Muscle of leg (tissue), 11 donors: Measurements from ENCODE around the gene WNT7B. TPM values are rescaled to one million over a fixed set of nuclear protein-coding genes. Genes with fewer than 3 reads are reported as not detected.

ENCODE experiments used
- DNase-seq: peaks from one replicate; pipeline ENCODE4 v3.0.0; 2013
- H3K27ac ChIP-seq: one replicate; pipeline ENCODE4 v1.5.1; 2013; ENCODE audit warnings: mild to moderate bottlenecking, low read length, control low read depth
- H3K27me3 ChIP-seq: one replicate; pipeline ENCODE4 v1.6.1; 2013; ENCODE audit warnings: low read length; ENCODE audit not compliant: control insufficient read depth, insufficient read depth
- H3K36me3 ChIP-seq: one replicate; pipeline ENCODE4 v1.6.1; 2013; ENCODE audit warnings: low read length; ENCODE audit not compliant: control insufficient read depth, insufficient read depth
- H3K4me1 ChIP-seq: one replicate; pipeline ENCODE4 v1.6.1; 2013; ENCODE audit warnings: low read length; ENCODE audit not compliant: control insufficient read depth, insufficient read depth
- H3K4me3 ChIP-seq: one replicate; pipeline ENCODE4 v1.5.1; 2013; ENCODE audit warnings: low read length, control low read depth
- H3K9me3 ChIP-seq: replicated peaks from 2 replicates; pipeline ENCODE4 v1.6.1; 2013; ENCODE audit warnings: low read depth, low read length; ENCODE audit not compliant: control insufficient read depth
- WGBS: methylation state at CpG from one replicate; pipeline ENCODE4 v1.1.5; 2013; ENCODE audit warnings: missing lambda C conversion rate; ENCODE audit not compliant: insufficient coverage; 5-methylcytosine and 5-hydroxymethylcytosine counted together
- polyA plus RNA-seq, 8 donors: library from polyadenylated mRNA; unstranded; fragments of 120-200 nt; gene quantifications; one replicate each; pipeline versions ENCODE4 v1.2.1 to v1.2.3, GENCODE V29; 2013; ENCODE audit warnings: inconsistent platforms in 1 of 8, low replicate concordance in 1 of 8; ENCODE audit not compliant: insufficient read length in 8 of 8, insufficient read depth in 1 of 8
- total RNA-seq: library from RNA; stranded (reverse); fragments of 120-200 nt; gene quantifications from one replicate; pipeline ENCODE4 v1.2.4, GENCODE V29; 2013

WNT7B gene
- total and polyA plus RNA-seq, 9 donors = 0.04 to 3.4 (median 0.08) TPM; not detected in 2

DNA sequence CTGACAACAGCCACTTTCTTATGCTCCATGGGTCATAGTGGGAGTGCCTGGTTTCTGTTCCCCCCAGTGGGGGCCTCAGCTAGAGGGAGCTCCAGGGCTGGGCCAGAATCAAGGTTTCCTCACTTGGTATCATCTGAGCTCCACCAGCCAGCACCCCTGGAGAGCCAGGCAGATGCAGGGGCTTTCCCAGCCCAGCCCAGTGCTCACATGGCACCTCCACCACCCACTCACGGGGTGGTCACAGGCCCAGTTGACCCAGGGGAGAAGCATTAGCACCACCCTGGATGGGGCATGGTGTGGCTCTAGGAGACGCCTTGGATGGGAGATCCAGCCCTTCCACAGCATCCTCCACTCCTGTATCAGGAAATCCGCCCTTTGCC is 24.1 kb upstream of the WNT7B start:
- DNase-seq = no peak
- H3K9me3 ChIP-seq = no peaks in the 10 kb centered on the region
- WGBS = 68% methylated on average over 3 of the region's 3 CpGs
- H3K27me3 ChIP-seq = no peaks in the 10 kb centered on the region
- H3K36me3 ChIP-seq = no peaks in the 10 kb centered on the region
- peak overlapping the region; percentile 60 for H3K27ac ChIP-seq
- peaks cover 73% of the 10 kb centered on the region for H3K4me1 ChIP-seq
- no peak overlapping the region for H3K4me3 ChIP-seq

DNA sequence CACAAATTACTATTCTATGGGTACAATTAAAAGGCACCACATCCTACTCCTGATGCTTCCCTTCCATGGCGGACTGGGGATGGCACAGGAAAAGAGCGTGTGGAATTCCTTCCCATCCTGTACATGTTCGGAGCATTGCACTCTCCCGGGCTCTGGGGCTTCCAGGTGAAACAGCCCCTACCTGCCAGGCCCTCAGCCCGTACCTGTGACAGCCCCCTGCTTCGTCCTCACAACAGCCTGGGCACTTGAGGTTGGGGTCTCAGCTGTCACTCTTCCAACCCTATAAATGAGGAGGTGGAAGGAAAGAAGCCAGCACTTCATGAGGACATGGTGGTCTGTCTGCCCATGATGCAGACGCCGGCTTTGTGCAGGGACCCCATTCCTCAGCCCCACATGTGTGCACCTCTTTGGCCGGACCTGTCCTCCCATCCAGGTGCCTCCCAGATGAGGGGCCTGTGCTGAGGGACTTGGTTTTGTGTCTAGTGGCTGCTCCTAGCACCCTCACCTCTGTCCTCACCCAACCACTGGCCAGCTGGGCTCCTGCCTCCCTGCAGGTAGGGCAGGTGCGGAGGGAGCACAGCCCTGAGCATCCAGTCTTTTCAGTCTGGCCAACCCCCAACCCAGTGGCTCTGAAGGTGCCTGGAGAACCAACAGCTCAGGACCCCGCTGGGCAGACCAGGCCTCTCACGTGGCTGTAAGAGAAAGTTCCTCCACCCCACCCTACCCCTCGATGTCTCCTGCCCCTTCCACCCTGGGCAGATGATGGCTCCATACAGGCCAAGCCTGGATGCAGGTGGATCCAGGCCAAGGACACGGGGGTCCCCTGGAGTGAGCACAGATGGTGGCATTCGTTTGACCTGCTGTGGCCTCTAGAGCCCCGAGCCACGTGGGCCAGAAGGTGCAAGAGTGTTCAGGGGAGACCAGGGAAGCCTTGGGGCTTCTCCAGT is 23.4 kb upstream of the WNT7B start:
- Histone ChIP-seq H3K27ac (no peak overlapping the region), H3K4me3 (no peak overlapping the region), H3K27me3 (no peaks in the 10 kb centered on the region), H3K4me1 (peaks cover 76% of the 10 kb centered on the region), H3K9me3 (no peaks in the 10 kb centered on the region), H3K36me3 (no peaks in the 10 kb centered on the region)
- DNase-seq = no peak
- WGBS = 88% methylated on average over 13 of the region's 17 CpGs

DNA sequence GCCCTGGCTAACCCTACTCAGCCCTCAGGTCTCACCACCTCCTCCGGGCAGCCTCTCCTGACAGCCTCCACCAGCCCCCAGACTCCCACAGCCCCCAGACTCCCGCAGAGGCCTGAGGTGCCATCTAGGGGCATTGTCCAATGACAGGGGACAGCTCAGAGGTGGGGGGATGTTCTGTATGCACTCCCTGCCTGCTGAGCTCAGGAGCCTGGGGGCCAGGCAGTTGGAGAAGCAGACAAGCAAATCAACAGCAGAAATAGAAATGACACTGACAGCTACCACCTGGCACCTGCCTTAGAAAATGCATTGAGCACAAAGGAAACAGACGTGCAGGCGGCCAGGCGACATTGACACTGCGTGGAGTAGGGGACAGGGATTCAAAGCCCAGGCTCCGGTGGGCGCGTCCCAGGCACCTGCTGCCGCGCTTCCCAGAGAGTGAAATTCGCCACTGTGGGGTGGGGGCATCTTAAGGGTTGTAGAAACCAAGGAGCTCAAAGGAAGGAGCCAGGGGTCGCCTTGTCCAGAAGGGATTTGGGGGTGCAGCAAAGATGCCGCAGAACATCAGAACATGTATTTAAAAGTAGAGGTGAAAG is 22.5 kb upstream of the WNT7B start:
- Histone ChIP-seq H3K4me3 (no peak overlapping the region), H3K36me3 (no peaks in the 10 kb centered on the region), H3K27me3 (no peaks in the 10 kb centered on the region), H3K9me3 (no peaks in the 10 kb centered on the region), H3K27ac (no peak overlapping the region), H3K4me1 (peaks cover 85% of the 10 kb centered on the region)
- WGBS = 85% methylated on average over 11 of the region's 14 CpGs
- no peak for DNase-seq

DNA sequence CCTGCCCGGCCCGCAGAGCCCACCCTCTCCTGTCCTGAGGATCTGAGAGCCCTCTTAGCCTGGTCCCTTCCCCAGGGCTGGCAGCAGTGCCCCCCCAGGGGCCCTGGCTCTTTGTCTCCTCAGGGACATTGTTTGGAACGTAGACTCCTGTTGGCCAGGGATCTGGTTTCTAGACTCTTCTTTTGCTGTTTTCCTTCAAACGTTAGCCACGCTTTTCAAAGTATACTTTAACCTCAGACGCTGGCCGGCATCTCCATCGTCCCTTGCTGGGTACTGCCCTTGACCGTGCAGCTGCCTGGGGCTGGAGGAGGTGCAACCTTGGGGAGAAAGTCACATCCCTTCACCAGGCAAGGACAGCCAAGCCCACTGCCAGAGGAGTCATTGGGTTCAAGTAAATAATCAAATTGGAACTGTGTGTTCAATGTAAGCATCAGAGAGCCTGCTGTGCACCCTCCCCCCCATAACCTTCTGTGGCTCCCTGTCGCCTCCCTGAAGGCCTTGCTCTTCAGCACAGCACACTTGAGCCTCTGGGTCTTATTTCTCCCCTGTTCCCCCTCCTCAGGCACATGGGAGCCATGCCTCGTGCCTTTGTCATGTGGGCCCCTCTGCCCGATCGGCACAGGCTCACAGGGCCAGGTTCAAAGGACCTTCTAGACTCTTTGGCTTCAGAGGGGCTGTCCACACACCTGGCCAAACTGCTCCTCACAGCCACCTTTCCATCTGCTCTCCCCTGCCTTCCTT is 21.8 kb upstream of the WNT7B start:
- Histone ChIP-seq H3K9me3 (no peaks in the 10 kb centered on the region), H3K27me3 (no peaks in the 10 kb centered on the region), H3K27ac (no peak overlapping the region), H3K4me1 (peaks cover 88% of the 10 kb centered on the region), H3K36me3 (no peaks in the 10 kb centered on the region), H3K4me3 (no peak overlapping the region)
- DNase-seq = no peak
- 72% methylated on average over 13 of the region's 13 CpGs for WGBS

DNA sequence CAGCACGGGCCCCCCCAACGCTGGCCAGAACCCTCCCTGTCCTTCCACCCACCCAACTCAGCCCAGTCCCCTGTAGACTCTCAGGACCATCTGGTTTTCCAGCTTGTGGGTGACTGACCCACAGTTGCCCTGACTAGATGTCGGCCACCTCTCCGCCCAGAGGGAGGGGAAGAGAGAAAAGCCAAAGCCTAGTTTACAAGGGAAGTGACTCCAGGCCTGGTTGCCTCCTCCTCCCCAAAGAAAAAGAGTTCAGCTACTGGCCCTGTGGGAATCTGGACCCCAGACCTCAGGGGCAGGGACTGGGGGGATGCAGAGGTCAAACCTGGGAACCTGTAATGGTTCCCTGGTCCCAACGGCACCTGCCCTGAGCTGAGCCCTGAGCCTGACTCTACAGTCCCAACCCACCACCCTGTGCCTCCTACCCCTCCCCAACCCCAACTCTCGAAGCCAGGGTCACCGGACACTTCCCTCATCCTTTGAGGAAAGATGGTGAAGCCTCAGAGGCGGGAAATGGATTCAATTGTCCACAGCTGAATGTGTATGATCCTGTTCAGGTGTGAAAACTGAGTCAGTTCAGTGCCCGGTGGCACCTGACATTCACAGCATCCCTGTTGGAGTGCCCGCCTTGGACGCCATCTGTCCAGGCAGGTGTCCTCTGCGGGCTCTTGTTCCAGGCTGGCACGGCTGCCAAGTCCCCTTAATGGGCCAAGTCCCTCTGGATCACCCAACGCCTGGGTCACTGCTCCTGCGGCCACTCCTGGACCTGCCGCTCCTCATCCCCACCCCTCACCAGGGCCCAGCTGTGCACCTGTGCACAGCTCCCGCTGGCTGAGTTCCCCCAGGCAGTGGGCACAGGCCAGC is 21.0 kb upstream of the WNT7B start:
- WGBS = 68% methylated on average over 12 of the region's 17 CpGs
- peaks cover 84% of the 10 kb centered on the region for H3K4me1 ChIP-seq
- H3K4me3 ChIP-seq = no peak overlapping the region
- DNase-seq = no peak
- no peaks in the 10 kb centered on the region for H3K27me3 ChIP-seq
- no peaks in the 10 kb centered on the region for H3K36me3 ChIP-seq
- no peaks in the 10 kb centered on the region for H3K9me3 ChIP-seq
- H3K27ac ChIP-seq = peak overlapping the region; percentile 81

DNA sequence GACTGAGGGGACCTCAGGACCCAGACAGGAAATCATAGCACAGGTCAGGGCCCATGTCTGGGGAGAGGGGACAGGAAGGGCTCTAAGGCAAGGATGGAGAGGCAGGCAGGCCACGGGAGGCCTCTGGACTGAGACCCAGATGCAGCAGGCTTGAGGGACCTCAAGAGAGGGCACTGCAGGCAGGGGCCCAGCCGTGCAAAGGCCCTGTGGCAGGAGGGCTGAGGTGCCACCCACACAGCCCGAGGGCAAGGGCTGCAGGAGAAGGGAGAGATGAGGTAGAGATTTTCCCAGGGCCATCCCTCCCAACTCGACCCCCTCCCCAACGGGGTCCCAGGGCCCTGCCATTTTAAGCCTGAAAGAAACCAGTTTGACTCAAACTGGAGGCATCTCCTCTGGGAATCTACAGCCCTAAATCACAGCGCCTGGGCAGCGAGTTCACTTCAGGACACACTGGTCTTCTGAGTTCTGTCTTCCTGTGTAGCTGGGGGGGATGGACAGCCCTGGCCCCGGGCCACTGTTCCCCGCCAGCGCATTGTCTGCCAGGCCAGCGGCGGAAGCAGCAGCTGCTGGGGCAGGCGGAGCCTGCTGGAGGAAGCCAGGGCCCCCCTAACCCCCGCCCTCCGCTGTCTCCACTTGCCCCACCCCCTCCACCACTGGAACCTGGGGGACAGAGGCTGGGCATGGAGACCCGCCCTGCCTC is 20.3 kb upstream of the WNT7B start:
- no peaks in the 10 kb centered on the region for H3K9me3 ChIP-seq
- H3K27ac ChIP-seq = peak overlapping the region; percentile 82
- H3K27me3 ChIP-seq = no peaks in the 10 kb centered on the region
- 7% methylated on average over 10 of the region's 16 CpGs for WGBS
- peak; percentile 97 for DNase-seq
- no peak overlapping the region for H3K4me3 ChIP-seq
- H3K4me1 ChIP-seq = peaks cover 79% of the 10 kb centered on the region
- no peaks in the 10 kb centered on the region for H3K36me3 ChIP-seq

DNA sequence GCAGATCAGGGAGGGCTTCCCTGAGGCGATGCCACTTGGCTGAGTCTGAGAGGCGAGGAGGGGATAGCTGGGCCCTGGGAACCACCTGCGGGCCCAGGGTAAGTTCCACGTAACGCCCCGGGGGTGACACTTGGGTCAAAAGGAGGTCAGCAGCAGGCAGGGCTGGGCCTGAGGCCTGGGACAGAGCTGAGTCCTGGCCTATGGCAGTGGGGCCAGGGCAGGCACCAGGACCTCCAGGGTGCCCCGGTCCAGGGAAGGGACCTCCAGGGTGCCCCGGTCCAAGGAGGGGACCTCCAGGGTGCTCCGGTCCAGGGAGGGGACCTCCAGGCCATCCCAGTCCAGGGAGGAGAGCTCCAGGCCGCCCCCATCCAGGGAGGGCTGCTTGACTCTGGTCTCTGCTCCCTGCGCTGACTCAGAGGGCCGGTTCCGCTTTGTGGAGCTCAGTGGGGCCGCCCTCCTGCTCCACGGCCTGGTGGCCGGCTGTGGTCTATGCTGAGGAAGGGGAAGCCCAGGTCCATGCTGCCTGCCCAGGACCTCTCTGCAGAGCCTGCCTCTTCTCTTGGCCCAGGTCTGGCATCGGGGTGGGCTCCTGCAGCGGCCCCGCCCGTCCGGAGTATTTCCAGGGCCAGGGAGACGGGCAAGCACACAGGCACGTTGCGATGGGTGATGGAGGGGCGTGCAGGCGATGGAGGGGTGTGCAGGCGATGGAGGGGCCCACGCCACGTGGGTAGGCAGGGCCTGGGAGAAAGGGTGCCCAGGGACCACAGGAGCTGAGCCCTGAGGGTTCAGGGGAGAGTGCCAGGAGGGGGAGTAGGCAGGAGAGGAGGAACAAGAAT is 19.5 kb upstream of the WNT7B start:
- Histone ChIP-seq H3K9me3 (no peaks in the 10 kb centered on the region), H3K36me3 (no peaks in the 10 kb centered on the region), H3K27ac (peak overlapping the region; percentile 82), H3K27me3 (no peaks in the 10 kb centered on the region), H3K4me1 (peaks cover 71% of the 10 kb centered on the region), H3K4me3 (no peak overlapping the region)
- WGBS = 83% methylated on average over 28 of the region's 29 CpGs
- peak; percentile 59 for DNase-seq

DNA sequence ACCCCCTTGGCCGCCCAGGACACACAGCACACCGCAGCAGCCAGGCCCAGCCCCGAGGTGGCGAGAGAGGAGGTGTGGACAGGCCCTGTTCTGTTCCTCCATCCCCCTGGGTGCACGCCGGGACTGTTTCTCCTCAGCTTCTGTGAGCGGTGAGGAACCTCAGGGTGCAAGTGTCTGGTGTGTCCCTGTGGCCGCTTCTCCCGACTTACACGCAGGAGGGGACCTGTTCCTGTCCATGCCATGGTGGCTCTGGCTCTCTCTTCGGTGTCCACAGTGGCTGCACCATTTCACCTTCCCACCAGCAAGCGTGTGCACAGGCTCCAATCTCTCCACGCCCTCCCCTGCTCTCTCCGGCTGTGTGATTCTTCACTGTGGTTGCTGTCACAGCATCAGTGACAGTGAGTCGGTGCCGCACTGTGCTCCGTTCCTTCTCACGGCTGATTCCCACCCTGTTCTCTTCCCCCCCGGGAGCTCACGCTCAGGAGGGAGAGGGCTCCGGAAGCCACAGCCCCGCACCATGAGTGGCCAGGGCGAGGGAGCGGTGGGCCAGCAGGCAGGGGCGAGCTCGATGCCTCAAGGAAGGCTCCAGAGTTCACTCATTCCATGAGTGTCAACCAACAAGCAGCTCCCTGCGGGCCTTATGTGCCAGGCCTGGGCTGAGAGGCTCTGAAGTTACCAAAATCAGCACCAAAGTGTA is 18.6 kb upstream of the WNT7B start:
- Histone ChIP-seq H3K4me1 (peaks cover 71% of the 10 kb centered on the region), H3K36me3 (no peaks in the 10 kb centered on the region), H3K27me3 (no peaks in the 10 kb centered on the region), H3K4me3 (no peak overlapping the region), H3K9me3 (no peaks in the 10 kb centered on the region), H3K27ac (no peak overlapping the region)
- DNase-seq = no peak
- 86% methylated on average over 27 of the region's 27 CpGs for WGBS
